ENCODE results near the gene NME4.
"Not testable (repeated sequence)": the region's sequence is repeated elsewhere in the genome, so short reads cannot be mapped to it uniquely, and the experiment has no call there.

Gene NME4

DNA sequence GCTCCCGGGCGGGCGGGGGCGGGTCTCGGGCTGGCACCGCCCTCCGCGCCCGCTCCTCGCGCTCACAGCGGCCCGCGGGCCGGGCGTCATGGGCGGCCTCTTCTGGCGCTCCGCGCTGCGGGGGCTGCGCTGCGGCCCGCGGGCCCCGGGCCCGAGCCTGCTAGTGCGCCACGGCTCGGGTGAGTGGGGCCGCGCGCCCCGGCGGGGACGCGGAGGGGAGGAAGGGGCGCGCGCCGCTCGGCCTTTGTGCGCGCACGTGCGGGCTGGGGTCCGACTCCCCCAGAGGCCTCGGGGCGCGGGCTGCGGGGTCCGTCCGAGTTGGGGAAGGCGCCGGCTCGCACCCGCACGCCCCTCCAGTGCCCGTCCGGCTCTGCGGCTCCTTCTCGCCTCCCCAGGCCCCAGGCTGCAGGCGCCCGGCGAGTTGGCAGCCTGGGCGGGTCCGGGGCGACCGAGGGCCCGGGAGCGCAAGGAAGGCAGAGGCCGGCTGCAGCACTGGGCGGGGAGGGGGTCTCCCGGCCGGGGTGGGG lies at the start of gene NME4:
Gene NME4, plus strand, starts transcription at position 65 of the 527 bp plus-strand sequence. Its CDS starts 24 bp downstream, at position 89.
- DNase-seq (ENCODE audit: low read depth), result no peak

DNA sequence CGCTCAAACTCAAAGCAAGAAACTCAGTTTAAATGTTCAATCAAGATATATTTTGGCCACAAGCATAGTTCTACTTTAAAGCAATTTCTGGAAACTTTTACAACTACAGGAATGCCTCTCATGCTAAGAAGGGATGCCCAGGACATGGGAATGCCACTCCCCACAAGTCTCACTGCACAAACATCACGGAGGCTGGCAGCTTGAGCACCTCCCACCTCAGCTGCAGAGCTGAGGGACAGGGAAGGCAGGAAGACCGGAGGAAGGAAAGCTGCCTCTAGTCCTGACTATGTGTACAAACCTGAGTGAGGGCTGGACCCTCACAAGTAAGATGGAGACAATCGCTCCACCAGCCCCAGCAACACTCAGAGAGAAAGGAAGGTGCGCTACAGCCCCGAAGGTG lies 49.8 kb upstream of the NME4 start:
- DNase-seq (ENCODE audit: low read depth), result no peak

DNA sequence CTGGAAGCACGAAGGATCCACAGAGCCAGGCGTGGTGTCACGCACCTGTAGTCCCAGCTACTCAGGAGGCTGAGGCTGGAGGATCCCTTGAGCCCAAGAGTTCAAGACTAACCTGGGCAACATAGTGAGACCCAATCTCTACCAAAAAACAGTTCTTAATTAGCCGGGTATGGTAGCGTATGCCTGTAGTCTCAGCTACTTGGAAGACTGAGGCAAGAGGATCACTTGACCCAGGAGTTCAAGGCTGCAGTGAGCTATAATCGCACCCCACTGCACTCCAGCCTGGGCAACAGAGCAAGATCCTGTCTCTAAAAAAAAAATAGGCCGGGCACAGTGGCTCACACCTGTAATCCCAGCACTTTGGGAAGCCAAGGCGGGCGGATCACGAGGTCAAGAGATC lies 48.5 kb upstream of the NME4 start:
- DNase-seq (ENCODE audit: low read depth), result not testable (repeated sequence)

DNA sequence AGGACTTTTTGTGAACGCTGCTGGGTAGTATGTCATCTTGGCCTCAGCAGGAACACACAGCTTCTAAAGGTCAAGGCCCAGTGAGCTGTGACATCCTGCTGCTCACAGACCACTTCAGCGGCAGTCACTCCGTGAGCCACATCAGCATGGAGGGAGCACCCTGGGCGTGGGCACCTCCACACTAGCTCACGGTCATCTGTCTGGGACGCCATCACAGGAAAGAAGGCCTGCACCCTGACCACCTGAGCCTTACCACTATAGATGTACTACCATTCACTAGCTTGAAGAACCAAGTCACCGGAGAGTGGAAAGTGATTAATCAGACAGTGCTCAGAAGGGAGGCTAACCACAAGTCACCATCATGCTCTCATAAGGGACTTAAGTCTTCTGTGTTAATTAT lies 47.8 kb upstream of the NME4 start:
- no peak for DNase-seq (ENCODE audit: low read depth)

DNA sequence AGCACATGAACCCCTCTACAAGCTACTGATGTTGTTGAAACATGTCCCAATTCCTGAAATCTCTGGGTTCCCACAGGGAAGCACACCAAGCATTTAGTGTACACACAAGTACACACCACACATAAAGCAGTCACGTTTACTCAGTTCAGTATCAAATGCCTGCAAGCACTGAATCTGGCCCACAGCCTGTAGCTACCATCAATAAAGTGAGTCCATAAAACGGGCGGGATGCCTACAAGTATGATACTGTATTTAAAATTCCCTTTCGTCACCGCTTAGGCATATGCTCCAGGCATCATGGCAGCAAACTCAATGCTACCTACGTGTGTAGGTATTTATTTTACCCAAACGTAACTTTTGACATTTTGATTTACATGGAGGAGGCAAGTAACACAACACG lies 46.8 kb upstream of the NME4 start:
- no peak for DNase-seq (ENCODE audit: low read depth)

DNA sequence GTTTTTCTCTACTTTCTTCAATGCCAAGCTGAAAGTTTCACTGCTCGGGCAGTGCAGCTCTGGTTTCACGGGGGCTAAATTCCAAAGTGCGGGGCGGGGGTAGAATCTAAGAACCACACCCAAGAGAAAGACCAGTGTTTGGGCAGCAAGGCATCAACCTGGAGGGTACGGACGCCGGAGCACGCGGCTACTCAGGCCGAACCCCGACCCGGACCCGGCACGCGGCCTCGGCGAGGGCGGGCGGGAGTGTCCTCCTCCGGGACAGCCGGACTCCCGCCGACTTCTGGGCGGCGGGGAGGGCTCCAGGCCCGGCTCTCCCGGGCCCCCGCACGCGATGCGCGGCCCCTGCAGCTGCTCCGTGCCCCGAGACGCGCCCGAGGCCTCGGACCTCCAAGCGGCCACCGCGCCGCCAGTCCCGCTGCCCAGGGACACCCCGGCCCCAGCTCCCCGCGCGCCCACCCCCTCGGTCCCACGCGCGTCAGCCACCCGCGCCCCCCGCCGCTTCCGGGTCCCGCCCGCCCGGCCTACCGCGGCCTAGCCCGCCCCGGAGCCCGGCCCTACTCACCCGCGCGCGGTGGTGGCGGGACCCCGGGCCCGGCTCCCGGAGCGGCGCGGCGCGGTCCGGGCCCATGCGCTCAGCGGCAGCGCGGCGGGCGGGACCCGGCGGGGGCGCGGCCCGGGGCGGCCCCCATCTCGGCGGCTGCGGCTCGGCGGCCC lies 45.0 kb upstream of the NME4 start:
- DNase-seq (ENCODE audit: low read depth), result no peak

DNA sequence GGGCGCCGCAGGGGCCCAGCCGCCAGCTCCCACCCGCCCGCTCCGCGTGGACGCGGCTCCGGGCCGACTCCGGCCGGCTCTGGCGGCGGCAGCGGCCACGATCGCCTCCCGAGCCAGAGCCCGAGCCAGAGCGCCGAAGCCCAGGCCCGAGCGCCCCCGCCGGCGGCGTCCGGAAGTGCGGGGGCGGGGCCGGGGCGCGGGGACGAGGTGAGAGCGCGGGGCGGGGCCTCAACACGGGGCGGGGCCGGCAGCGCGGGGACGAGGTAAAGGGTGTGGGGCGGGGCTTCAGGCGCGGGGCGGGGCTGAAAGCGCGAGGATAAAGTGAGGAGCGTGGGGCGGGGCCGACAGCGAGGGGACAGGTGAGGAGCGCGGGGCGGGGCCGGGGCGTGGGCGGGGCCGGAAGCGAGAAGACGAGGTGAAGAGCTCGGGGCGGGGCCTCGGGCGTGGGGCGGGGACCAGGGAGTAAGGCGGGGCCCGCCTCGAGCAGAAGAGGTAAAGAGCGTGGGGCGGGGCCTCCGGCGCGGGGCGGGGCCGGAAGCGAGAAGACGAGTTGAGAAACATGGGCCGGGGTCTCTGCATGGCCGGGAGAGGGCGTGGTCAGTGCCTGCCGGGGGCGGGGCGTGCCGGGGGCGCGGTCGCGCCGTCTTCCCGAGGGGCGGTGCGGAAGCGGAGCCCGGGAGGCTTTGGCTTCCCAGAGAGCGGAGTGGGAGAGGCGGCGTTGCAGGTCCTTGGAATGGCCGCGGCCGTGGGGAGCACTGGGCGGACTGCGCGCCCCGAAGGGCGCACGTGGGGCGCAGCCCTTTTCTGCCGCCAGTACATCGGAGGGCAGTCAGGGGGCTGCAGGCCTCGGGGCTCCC lies 44.2 kb upstream of the NME4 start, which contains the start of gene AXIN1:
Gene AXIN1, minus strand, starts transcription at position 177 of the 857 bp plus-strand sequence. CDS start 5,698 bp downstream, outside the sequence.
- peak; percentile 51 for DNase-seq (ENCODE audit: low read depth)

DNA sequence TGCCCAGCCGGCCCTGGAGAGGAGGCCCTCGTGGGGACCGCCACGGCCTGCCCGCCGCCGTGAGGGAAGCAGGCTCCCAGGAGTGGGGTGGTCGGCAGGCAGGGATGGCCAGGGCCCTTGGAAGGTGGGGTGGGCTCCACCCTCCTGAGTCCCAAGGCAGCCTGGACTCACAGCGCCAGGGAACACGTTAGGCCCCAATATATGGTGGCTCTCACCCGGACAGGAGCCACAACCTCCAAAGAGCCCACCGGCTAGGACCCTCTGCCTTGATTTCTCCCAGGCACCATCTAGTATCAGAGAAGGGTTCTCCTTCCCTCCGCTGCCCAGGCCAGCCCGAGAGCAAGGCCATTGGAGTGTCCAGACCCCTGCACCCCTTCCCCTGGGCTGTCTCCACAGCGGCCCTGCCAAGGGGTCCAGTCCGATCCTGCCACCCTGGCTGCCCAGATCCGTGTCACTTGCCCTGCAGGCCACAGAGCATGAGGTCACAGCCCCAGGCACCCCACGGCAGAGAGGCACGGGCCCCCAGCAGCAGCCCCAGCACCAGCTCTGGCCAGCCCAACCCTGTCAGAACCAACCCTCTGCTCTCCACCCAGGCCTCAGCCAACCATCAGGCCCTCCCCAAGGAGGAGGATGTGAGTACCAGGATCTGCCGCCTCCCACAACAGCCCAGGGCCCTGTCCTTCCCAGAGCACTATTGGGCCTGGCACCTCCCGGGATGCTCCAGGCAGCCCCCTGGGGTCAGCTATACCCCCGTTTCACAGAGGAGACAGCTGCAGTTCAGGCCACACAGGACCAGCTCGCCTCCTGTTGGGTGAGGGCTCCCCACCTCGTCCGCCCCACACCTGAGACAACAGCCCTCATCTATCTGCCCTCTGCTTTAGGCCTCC lies 43.4 kb upstream of the NME4 start:
- no peak for DNase-seq (ENCODE audit: low read depth)

DNA sequence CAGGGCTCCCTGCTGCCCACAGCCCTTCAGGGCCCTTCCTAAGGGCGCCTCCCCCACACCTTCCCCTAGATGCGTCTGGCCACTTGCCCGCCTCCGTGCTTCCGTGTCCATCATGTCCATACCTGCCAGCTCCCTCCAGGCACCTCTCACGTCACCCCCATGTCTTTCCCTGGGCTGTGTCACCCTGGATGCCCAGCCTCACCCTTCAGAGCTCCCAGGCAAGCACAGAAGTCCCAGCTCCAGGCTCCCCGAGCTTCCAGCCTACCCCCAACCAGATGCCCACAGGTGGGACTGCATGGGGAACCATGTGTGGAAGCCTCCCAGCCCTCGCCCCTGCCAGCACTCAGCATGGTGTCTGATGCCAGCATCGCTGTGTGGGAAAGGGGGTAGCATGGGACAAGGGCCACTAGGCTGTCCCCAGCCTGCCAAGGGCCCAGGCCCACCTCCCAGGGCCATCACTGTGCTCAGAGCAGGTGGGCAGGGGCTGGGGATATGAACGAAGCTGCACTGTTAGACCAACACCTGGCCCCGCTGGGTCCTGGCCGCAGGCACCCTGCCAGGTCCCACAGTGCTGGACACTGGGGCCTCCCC lies 42.6 kb upstream of the NME4 start:
- no peak for DNase-seq (ENCODE audit: low read depth)

DNA sequence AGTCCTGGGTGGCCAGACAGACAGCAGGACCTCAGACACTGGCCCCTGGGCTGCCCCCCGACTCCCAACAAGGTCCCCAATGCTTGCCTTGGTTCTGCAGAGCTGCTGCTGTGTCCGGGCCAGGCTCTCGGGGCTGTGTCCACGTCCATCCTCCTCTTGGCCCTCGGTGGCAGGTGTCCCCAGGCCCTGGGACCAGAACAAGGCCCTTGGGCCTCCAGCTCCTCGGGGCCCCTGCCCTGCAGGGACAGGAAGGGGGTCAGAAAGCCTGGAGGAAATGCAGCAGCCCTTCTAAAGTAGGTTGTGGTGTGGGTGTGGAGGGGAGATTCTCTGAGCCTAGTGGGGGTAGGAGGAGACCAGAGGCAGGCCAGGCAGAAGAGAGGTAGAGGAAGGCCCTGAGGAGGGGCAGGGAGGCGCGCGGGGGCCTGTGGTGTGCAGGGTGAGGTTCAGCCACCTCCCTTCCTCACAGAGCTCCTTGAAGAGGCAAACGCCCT lies 42.0 kb upstream of the NME4 start:
- no peak for DNase-seq (ENCODE audit: low read depth)

DNA sequence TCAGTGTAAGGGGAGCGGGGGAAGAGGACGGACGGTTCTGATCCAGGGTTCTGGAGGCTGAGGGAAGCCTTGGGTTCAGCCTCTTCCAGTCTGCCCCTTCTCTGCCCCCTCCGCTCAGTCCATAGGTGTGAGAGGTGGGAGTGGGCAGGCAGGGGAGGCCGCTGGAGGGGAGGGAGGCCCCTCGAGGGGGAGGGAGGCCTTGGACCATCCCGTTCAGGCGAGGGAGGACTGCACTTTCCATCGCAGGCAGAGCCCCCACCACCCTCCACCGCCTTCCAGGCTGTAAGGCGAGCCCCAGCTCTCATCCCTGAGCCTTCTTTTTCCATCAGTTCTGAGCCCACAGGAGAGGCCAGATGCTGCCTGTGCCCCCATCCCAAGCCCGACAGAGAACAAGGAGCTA lies 40.3 kb upstream of the NME4 start:
- DNase-seq (ENCODE audit: low read depth), result no peak

DNA sequence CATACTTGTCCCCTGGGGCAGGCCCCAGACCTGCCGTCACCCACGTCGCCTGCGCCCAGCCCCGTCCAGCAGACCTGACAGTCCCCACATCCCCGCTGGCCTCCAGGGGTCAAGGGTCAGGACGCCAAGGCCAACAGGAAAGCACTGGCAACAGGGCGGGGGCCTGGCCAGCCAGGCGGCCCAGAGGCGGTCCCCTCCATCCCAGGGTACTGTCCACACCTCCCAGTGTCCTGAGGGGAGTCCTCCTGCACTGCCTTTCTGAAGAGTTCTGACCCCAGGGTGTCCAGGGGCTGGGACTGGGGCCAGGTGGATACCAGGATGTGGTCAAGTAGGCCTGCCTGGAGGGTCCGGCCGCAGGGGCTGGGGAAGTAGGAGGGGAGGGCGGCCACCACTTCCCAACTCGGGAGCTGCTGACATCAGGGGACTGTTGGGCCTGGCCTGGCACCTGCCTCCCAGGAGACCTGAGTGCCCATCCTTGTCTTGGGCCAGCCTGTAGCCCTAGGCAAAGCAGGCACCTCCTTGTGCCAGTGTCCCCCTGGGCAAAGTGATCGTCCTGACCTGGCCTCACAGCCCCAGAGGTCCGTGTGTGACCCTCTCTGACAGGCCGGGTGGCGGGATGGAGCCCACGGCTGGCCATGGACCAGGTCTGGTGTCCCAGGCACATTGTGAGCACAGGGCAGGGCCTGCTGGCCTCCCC lies 37.8 kb upstream of the NME4 start:
- no peak for DNase-seq (ENCODE audit: low read depth)

DNA sequence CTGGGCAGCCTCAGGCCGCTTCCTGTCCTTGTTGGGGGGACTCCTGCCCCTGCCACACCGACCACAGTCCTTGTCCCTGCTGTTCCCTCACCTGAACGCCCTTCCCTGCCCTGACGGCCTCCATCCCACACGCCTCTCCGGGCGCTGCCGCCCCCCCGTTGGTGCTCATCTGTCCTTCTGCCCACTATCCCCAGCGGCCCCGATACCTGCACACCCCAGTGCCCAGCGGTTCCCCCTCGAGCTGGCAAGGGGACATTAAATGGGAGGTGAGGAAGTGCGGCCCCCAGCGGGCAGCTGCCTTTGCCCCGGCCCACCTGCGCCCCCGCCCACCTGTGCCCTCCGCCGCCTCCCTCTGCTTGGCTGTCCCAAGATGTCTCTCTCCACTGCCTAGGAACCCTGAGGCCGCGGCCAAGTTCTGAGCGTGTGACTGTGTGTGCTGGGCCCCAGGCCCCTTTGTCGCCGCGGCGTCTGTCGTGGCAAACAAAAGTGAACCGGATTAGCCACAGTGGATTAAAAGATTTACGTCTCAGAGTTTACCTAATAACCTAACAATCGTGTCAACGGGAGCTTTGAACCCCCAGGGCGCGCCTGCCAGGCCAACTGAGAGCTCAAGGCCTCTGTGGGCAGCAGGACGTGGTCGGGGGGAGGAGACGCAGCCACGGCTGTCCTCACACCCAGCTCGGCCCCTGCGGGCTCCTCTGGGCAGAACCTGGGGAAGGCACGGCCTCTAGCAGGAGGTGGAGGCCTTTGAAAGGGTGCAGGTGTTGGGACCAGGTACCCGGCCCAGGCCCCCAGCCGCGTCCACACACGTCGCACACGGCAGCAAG lies 36.9 kb upstream of the NME4 start:
- no peak for DNase-seq (ENCODE audit: low read depth)

DNA sequence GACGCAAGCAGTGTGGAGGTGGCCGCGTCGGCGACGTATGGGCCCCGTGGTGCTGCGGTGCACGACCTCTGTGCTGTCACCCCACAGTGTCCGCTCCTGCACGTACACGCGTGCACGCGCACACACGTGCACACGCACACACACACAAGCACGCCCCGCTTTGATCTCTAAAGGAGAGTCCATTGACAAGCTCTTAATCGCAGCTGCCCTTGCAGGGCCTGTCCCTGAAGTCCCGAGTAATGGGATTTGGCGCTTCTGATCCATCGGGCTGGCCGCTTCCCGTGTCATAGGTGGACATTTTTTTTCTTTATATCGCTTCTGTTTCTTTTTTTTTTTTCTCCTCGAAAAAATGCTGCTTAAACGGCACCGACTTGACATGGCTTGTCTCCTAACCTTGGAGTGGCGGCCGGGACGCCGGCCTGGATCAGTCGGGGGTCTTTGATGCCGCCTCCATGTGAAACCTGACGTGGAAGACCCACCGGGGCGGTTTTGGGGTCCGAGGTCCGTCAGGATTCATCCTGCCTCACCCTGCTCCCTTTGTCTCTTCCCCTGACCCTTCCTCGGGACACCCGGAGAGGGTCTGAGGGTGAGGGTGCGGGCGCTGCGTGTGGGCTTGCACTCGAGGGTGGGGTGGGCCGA lies 36.2 kb upstream of the NME4 start:
- DNase-seq (ENCODE audit: low read depth), result no peak

DNA sequence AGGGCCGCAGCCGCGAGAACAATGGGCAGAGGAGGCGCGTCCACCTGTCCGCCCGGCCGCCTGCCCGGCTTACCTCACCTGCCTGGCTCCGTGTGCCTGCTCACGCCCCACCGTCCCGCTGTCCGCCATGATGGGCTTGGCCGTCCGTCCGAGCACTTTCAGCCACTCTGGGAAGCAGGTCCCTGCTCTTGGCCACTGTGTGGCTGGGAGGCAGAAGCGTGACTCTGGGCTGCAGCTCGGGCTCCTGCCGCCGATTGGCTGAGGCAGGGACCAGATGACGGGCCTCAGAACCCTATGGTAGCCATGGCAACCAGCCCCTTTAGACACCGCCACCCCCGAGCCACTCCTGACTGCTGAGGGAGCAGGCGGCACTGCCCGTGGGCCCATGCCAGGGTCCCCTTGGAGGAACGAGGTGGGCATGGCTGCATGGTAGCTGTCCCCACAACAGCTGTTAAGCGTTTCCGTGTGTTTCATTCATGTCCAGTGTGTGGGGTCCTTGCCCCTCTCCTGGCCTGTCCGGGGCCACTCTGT lies 35.6 kb upstream of the NME4 start:
- no peak for DNase-seq (ENCODE audit: low read depth)

DNA sequence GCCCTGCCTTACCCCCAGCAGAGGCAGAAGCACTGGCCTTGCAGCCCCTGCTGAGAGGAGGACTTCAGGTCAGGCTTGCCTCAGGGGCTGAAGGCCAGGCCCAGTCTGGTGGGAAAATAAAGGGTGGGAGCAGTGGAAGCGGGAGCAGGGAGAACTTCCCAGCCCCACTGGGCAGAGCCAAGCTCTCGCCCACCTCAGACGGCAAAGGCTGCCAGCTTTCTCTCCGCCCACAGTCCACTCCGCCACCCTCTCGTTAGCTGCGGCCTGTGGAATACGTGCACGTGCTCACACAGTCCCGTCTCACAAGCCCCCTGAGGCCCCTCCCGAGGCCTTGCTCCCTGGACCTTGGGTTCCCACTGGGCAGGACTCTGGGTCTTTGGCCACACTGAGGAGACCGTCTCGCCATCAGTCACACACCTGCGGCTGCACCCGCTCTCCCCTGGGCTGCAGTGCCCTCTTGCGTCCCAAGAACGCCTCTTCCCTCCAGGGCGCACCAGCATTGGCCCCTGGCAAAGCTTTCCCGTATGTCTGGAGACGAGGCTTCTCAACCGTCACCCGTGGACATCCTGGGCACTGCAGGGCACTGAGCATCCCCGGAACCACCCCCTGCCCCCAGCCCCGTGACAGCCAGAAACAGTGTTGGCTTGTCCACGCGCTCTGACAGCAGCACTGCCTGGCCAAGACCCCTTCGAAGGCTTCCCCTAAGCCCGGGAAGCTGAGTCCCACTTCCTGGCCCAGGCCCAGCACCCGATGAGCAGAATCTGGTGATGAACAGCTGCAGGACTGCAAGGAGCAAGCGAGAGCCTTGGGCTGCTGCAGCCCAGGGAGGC lies 34.9 kb upstream of the NME4 start:
- DNase-seq (ENCODE audit: low read depth), result peak; percentile 49

DNA sequence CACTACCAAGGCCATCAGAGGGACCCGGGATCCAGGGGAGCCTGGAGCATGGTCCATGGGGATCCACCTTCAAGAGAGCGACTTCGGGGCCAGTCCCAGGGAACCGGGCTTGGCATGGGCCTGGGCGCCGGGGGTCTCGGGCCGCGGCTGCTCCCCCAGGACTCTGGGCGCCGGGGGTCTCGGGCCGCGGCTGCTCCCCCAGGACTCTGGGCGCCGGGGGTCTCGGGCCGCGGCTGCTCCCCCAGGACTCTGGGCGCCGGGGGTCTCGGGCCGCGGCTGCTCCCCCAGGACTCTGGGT lies 34.3 kb upstream of the NME4 start:
- not testable (repeated sequence) for DNase-seq (ENCODE audit: low read depth)

DNA sequence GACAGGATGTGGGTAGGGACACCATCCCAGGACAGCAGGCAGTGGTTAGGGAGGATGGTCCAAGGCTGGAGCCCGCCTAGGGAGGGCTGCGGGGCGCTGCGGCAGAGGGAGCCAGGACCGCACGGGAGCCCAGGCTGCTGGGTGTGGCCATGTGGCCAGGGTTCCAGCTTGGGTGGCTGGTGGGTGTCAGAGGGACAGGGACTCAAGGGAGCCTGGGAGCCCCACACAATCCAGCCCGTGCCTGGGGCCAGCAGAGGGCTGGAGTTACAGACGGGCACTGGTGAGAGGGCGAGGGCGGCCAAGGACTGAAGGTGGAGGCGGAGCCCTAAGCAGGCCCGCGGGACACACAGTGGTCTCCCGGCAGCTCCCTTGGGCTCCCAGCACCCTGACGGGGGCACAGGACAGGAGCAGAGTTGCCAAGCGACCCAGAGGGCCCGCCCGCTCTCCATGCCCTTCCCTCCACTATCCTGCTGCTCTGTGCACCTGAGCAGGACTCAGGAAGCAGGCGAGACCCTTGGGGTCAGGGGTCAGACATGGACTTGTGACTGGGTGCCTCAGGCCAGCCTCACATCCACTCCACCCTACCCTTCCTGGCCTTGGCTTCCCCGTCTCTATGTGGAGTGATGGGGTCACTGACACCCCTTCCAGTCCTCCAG lies 33.8 kb upstream of the NME4 start:
- DNase-seq (ENCODE audit: low read depth), result no peak
